ENCODE results near the gene SCYL3.

DNA sequence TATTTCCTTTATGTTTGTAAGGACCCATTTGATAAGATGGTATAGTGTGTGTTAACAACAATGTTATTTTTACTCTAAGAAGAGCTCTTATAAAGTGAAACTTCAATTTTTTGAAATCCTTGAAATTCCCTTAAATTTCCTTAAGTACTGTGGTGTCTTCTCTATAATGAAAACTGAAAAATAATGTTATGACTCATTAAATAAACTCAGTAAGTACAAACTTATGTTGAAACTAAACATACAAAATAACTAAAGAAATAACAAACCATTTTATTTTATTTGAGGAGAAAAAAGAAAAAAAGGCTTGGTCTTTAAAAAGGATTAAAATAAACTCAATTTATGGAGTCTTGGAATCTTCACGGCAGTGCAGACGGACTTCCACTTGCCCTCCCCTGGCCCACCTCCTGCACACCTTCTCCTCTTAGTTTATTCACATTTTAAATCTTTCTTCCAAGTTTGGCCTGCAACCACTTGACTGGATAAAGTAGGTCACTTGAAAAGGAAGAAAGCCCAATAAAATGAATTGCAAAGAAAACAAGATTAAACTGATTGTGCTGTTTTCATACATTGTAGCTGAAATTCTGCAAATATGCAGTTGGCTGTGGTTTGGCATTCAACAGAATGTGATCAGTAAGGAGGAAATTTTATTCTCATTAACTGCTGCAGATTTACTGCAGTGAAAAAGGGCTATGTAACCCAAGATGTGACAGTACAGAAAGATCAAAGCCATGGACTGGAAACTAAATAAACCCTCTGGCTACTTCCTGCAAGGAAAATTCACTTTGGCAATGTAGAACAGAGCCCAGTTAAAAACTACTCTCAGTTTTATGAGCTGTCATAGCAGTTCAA, 48.5 kb upstream of the SCYL3 start:
- TF ChIP-seq, protein P1, sequence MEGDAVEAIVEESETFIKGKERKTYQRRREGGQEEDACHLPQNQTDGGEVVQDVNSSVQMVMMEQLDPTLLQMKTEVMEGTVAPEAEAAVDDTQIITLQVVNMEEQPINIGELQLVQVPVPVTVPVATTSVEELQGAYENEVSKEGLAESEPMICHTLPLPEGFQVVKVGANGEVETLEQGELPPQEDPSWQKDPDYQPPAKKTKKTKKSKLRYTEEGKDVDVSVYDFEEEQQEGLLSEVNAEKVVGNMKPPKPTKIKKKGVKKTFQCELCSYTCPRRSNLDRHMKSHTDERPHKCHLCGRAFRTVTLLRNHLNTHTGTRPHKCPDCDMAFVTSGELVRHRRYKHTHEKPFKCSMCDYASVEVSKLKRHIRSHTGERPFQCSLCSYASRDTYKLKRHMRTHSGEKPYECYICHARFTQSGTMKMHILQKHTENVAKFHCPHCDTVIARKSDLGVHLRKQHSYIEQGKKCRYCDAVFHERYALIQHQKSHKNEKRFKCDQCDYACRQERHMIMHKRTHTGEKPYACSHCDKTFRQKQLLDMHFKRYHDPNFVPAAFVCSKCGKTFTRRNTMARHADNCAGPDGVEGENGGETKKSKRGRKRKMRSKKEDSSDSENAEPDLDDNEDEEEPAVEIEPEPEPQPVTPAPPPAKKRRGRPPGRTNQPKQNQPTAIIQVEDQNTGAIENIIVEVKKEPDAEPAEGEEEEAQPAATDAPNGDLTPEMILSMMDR (conservative IDR thresholded peaks at IDR 0.05), result no peak
- no peak for TF ChIP-seq EZH2 (IDR thresholded peaks at IDR 0.05; ENCODE audit: low read depth)

All from PC-9 (cell line).